Activated naive CD4-positive, alpha-beta T cell treated with anti-CD3 and anti-CD28 coated beads, Interleukin-2, amount 10 ng/mL, durations not matched to agents 7 days and 5 days (primary cell): Measurements from ENCODE around the gene STPG3.

ENCODE experiments used
- CTCF ChIA-PET: fragments of 350-600 bp; sonication (Branson Sonifier 250); formaldehyde crosslinking; loops from one replicate; lab custom pipeline; 2021; ENCODE audit warnings: antibody characterized with exemption; lab: Charles Lee
- DNase-seq: peaks from one replicate; pipeline ENCODE4 v3.0.0-alpha.2; 2020
- H3K27ac Mint-ChIP-seq: one replicate; pipeline ENCODE4 v1.8.0; 2021; ENCODE audit warnings: mild to moderate bottlenecking, moderate library complexity, mixed read lengths
- H3K27me3 Mint-ChIP-seq: one replicate; pipeline ENCODE4 v1.8.0; 2021; ENCODE audit warnings: mild to moderate bottlenecking, mixed read lengths
- H3K36me3 Mint-ChIP-seq: one replicate; pipeline ENCODE4 v1.8.0; 2021; ENCODE audit warnings: mixed read lengths
- H3K4me1 Mint-ChIP-seq: one replicate; pipeline ENCODE4 v1.8.0; 2021; ENCODE audit warnings: mixed read lengths
- H3K4me3 Mint-ChIP-seq: one replicate; pipeline ENCODE4 v1.8.0; 2021; ENCODE audit warnings: mild to moderate bottlenecking, moderate library complexity, mixed read lengths
- H3K9me3 Mint-ChIP-seq: one replicate; pipeline ENCODE4 v1.8.0; 2021; ENCODE audit warnings: mixed read lengths

The STPG3 gene

GRCh38 chr9:137294091-137294680 lies 43.1 kb downstream of the STPG3 start:
- H3K4me3 Mint-ChIP-seq, result peak overlapping the region; percentile 18
- CTCF ChIA-PET, result interaction anchor here (0.7 to 2.2 kb wide), 3 partner anchors 9 to 163 kb away, joined by 3 to 7 read pairs (median 4); no protein-coding TSS in a partner anchor
- H3K36me3 Mint-ChIP-seq, result no peaks in the 10 kb centered on the region
- H3K4me1 Mint-ChIP-seq, result peaks cover 12% of the 10 kb centered on the region
- no peak for DNase-seq
- no peak overlapping the region for H3K27ac Mint-ChIP-seq
- H3K9me3 Mint-ChIP-seq, result no peaks in the 10 kb centered on the region
- H3K27me3 Mint-ChIP-seq, result peaks cover 63% of the 10 kb centered on the region

- H3K27me3 Mint-ChIP-seq, result peaks cover 69% of the 10 kb centered on the region
- H3K27ac Mint-ChIP-seq, result no peak overlapping the region
- no peaks in the 10 kb centered on the region for H3K9me3 Mint-ChIP-seq
- H3K36me3 Mint-ChIP-seq, result no peaks in the 10 kb centered on the region
- H3K4me1 Mint-ChIP-seq, result peaks cover 13% of the 10 kb centered on the region
- CTCF ChIA-PET, result interaction anchor here (0.7 to 2.2 kb wide), 3 partner anchors 9 to 164 kb away, joined by 3 to 7 read pairs (median 4); no protein-coding TSS in a partner anchor
- H3K4me3 Mint-ChIP-seq, result peak overlapping the region; percentile 18
- no peak for DNase-seq
Measured at GRCh38 chr9:137294681-137295237, 43.7 kb downstream of the STPG3 start.

GRCh38 chr9:137295238-137295811 lies 44.2 kb downstream of the STPG3 start:
- no peak overlapping the region for H3K4me3 Mint-ChIP-seq
- CTCF ChIA-PET, result interaction anchor here (2.2 kb wide), 1 partner anchor 150 kb away, joined by 7 read pairs; no protein-coding TSS in a partner anchor

GRCh38 chr9:137295849-137296669 lies 45.0 kb downstream of the STPG3 start:
- Mint-ChIP-seq H3K9me3 (no peaks in the 10 kb centered on the region), H3K27me3 (peaks cover 81% of the 10 kb centered on the region), H3K27ac (no peak overlapping the region), H3K4me1 (peaks cover 20% of the 10 kb centered on the region), H3K36me3 (peaks cover 1% of the 10 kb centered on the region), H3K4me3 (peak overlapping the region; percentile 44)
- CTCF ChIA-PET, result no interaction called here
- DNase-seq, result no peak

More at GRCh38 chr9:137295238-137295811, 44.2 kb downstream of the STPG3 start:
- DNase-seq, result peak; percentile 61
- Mint-ChIP-seq H3K9me3 (no peaks in the 10 kb centered on the region), H3K36me3 (no peaks in the 10 kb centered on the region), H3K27ac (no peak overlapping the region), H3K27me3 (peaks cover 74% of the 10 kb centered on the region), H3K4me1 (peaks cover 16% of the 10 kb centered on the region)

- Mint-ChIP-seq H3K27me3 (peaks cover 88% of the 10 kb centered on the region), H3K9me3 (no peaks in the 10 kb centered on the region), H3K4me3 (peak overlapping the region; percentile 44), H3K36me3 (peaks cover 1% of the 10 kb centered on the region), H3K4me1 (peaks cover 22% of the 10 kb centered on the region), H3K27ac (no peak overlapping the region)
- CTCF ChIA-PET, result interaction anchor here (0.8 kb wide), 1 partner anchor 10 kb away, joined by 3 read pairs; no protein-coding TSS in a partner anchor
- DNase-seq, result no peak
Measured at GRCh38 chr9:137296670-137297664, 45.9 kb downstream of the STPG3 start.

- Mint-ChIP-seq H3K36me3 (peaks cover 1% of the 10 kb centered on the region), H3K9me3 (no peaks in the 10 kb centered on the region), H3K27me3 (peaks cover 81% of the 10 kb centered on the region), H3K4me1 (peaks cover 22% of the 10 kb centered on the region), H3K27ac (no peak overlapping the region), H3K4me3 (no peak overlapping the region)
- no peak for DNase-seq
- CTCF ChIA-PET, result no interaction called here
Measured at GRCh38 chr9:137297966-137298365, 46.9 kb downstream of the STPG3 start.

GRCh38 chr9:137298401-137299202 lies 47.5 kb downstream of the STPG3 start:
- Mint-ChIP-seq H3K27ac (no peak overlapping the region), H3K4me3 (no peak overlapping the region), H3K9me3 (no peaks in the 10 kb centered on the region), H3K4me1 (peaks cover 22% of the 10 kb centered on the region), H3K36me3 (peaks cover 1% of the 10 kb centered on the region), H3K27me3 (peaks cover 80% of the 10 kb centered on the region)
- DNase-seq, result no peak
- CTCF ChIA-PET, result no interaction called here

- peaks cover 20% of the 10 kb centered on the region for H3K4me1 Mint-ChIP-seq
- H3K27ac Mint-ChIP-seq, result no peak overlapping the region
- H3K9me3 Mint-ChIP-seq, result no peaks in the 10 kb centered on the region
- CTCF ChIA-PET, result no interaction called here
- H3K27me3 Mint-ChIP-seq, result peaks cover 78% of the 10 kb centered on the region
- H3K4me3 Mint-ChIP-seq, result no peak overlapping the region
- DNase-seq, result no peak
- peaks cover 1% of the 10 kb centered on the region for H3K36me3 Mint-ChIP-seq
Measured at GRCh38 chr9:137299203-137299565, 48.1 kb downstream of the STPG3 start.

- Mint-ChIP-seq H3K4me1 (peaks cover 16% of the 10 kb centered on the region), H3K27me3 (peaks cover 71% of the 10 kb centered on the region), H3K9me3 (no peaks in the 10 kb centered on the region), H3K36me3 (peaks cover 1% of the 10 kb centered on the region), H3K4me3 (peak overlapping the region; percentile 21), H3K27ac (no peak overlapping the region)
- no peak for DNase-seq
- CTCF ChIA-PET, result no interaction called here
Measured at GRCh38 chr9:137299938-137300337, 48.9 kb downstream of the STPG3 start.

GRCh38 chr9:137300567-137301080 lies 49.5 kb downstream of the STPG3 start:
- CTCF ChIA-PET, result no interaction called here
- H3K27me3 Mint-ChIP-seq, result peaks cover 72% of the 10 kb centered on the region
- DNase-seq, result no peak
- H3K9me3 Mint-ChIP-seq, result no peaks in the 10 kb centered on the region
- H3K27ac Mint-ChIP-seq, result no peak overlapping the region
- H3K4me3 Mint-ChIP-seq, result peak overlapping the region; percentile 65
- peaks cover 23% of the 10 kb centered on the region for H3K4me1 Mint-ChIP-seq
- H3K36me3 Mint-ChIP-seq, result peaks cover 1% of the 10 kb centered on the region

GRCh38 chr9:137301081-137301947 lies 50.2 kb downstream of the STPG3 start:
- Mint-ChIP-seq H3K9me3 (no peaks in the 10 kb centered on the region), H3K27ac (no peak overlapping the region), H3K36me3 (peaks cover 1% of the 10 kb centered on the region), H3K4me3 (peak overlapping the region; percentile 56), H3K4me1 (peaks cover 26% of the 10 kb centered on the region), H3K27me3 (peaks cover 70% of the 10 kb centered on the region)
- CTCF ChIA-PET, result interaction anchor here (1.1 to 1.9 kb wide), 7 partner anchors 8 to 230 kb away, joined by 3 to 7 read pairs (median 4); partner anchors contain the start of gene TOR4A
- DNase-seq, result no peak

GRCh38 chr9:137302118-137302448 lies 51.0 kb downstream of the STPG3 start, which contains the start of gene NRARP:
Gene NRARP (minus strand): TSS chr9:137302271. CDS start chr9:137301928, 343 bp downstream.
- H3K4me1 Mint-ChIP-seq, result peaks cover 22% of the 10 kb centered on the region
- H3K27ac Mint-ChIP-seq, result no peak within 1 kb of the TSS
- DNase-seq, result peak; percentile 93
- peaks cover 1% of the 10 kb centered on the region for H3K36me3 Mint-ChIP-seq
- peaks cover 70% of the 10 kb centered on the region for H3K27me3 Mint-ChIP-seq
- CTCF ChIA-PET, result interaction anchor here (1.1 to 1.9 kb wide), 7 partner anchors 9 to 229 kb away, joined by 3 to 7 read pairs (median 4); partner anchors contain the start of gene TOR4A
- H3K9me3 Mint-ChIP-seq, result no peaks in the 10 kb centered on the region
- peak within 1 kb of the TSS; percentile 56 for H3K4me3 Mint-ChIP-seq
